D721Med (cell line): ENCODE measurements around the gene MRPS14.

Experiments used
- DNase-seq: peaks from one replicate; pipeline ENCODE4 v3.0.0; 2011; ENCODE audit warnings: low spot score; ENCODE audit not compliant: insufficient read length
- FAIRE-seq: peaks from 2 replicates; lab custom pipeline; 2011; peaks lifted over from hg19 to GRCh38; lab: Jason Lieb, UNC
- TF ChIP-seq, protein P1 (sequence below): IDR thresholded peaks from 2 replicates; pipeline ENCODE4 v1.5.1; 2012; ENCODE audit warnings: mild to moderate bottlenecking, control low read depth; ENCODE audit not compliant: insufficient read depth; ENCODE audit errors: missing control alignments

Gene MRPS14

GRCh38 chr1:175019524-175019923, 3.7 kb downstream of the MRPS14 start:
- TF ChIP-seq, protein P1, sequence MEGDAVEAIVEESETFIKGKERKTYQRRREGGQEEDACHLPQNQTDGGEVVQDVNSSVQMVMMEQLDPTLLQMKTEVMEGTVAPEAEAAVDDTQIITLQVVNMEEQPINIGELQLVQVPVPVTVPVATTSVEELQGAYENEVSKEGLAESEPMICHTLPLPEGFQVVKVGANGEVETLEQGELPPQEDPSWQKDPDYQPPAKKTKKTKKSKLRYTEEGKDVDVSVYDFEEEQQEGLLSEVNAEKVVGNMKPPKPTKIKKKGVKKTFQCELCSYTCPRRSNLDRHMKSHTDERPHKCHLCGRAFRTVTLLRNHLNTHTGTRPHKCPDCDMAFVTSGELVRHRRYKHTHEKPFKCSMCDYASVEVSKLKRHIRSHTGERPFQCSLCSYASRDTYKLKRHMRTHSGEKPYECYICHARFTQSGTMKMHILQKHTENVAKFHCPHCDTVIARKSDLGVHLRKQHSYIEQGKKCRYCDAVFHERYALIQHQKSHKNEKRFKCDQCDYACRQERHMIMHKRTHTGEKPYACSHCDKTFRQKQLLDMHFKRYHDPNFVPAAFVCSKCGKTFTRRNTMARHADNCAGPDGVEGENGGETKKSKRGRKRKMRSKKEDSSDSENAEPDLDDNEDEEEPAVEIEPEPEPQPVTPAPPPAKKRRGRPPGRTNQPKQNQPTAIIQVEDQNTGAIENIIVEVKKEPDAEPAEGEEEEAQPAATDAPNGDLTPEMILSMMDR = no peak
- no peak for FAIRE-seq

GRCh38 chr1:175015243-175015642, 8.0 kb downstream of the MRPS14 start:
- TF ChIP-seq, protein P1 = no peak
- DNase-seq (no peak), FAIRE-seq (no peak)

More at GRCh38 chr1:175019524-175019923, 3.7 kb downstream of the MRPS14 start:
- no peak for DNase-seq

DNA sequence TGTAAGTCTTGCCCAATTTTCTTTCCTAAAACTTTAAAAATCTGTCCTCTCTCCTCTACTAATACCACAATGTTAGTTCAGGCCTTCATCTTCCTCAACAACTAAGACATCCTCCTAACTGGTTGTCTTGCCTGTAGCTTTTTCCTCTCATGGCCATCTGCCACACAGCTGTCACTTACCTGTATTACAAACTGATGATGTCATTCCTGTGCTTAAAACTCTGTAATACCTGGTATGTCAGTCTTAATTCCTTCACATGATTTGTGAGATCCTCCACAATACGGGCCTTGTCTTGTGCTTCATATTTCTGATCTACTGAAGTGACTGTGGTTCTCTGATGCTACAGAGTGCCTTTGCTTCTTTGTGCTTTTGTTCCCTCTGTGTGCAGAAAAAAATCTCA, 9.8 kb downstream of the MRPS14 start:
- DNase-seq (no peak), FAIRE-seq (no peak)
- TF ChIP-seq, protein P1 = no peak

DNA sequence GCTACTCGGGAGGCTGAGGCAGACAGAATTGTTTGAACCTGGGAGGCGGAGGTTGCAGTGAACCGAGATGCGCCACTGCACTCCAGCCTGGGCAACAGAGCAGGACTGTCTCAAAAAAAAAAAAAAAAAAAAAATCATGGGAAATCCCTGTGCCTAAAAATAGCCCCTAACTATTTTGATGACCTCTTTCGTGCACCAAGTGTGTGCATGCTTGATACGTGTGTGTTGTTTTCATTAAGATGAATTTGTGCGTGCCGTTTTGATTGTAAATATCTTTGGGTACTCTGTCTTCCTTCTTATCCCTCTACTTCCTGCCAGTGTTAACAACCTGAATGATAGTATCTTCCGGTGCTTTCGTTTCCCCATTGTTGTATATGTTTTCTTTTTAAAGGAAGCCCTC, 13.7 kb downstream of the MRPS14 start:
- peak; percentile 86 for FAIRE-seq
- no peak for DNase-seq
- TF ChIP-seq, protein P1 = no peak

- DNase-seq (no peak), FAIRE-seq (peak; percentile 16)
- TF ChIP-seq, protein P1 = no peak
These were observed 18.0 kb downstream of the MRPS14 start for GRCh38 chr1:175005085-175005783.

DNA sequence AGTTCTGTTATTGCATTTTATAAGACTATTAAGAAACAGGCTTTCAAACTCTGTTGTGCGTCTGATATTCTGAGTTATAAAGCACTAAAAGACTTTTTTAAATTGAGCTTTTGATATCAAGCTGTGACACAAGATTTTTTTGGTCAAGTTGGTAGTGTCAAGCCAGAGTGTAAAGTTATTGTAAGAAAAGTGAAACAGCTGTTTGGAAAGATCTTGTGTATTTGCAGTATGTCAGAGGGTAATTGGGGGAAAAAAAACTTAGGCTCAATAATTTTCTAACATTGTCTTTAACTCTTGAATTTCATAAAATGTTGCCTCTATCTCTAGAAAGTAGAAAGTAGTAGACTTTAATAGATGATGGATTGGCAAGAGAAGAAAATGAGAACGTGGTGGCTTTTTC, 19.7 kb downstream of the MRPS14 start:
- DNase-seq = no peak
- no peak for FAIRE-seq
- TF ChIP-seq, protein P1 = no peak

DNA sequence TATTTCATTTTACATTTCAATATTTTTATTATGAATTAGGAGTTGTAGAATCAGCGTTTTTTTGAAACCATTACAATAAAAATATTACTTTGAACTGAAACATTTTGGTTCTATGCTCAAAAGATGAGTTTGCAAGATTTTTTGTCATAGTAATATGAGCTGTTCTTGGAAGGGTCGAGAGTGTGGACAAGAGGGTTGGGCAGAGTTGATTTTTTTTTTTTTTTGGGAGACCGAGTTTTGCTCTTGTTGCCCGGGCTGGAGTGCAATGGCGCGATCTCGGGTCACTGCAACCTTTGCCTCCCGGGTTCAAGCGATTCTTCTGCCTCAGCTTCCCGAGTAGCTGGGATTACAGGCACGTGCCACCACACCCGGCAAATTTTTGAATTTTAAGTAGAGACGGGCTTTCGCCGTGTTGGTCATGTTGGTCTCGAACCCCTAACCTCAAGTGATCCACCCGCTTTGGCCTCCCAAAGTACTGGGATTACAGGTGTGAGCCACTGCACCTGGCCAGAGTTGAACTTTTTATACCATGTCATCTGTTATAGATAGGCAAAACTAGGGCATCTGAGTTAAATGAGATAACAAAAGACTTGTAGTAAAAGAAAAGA, 20.2 kb downstream of the MRPS14 start:
- DNase-seq (no peak), FAIRE-seq (no peak)
- TF ChIP-seq, protein P1 = no peak
